GM23338 (cell line): ENCODE measurements around the gene SEPTIN3. TPM values are rescaled to one million over a fixed set of nuclear protein-coding genes. Genes with fewer than 3 reads are reported as not detected.

ENCODE experiments used
- ATAC-seq: fragments of 200-7000 bp; cut with Tn5 transposase; 3 replicates; pipeline ENCODE4 v1.9.1; 2020
- DNase-seq: peaks from one replicate; pipeline ENCODE4 v3.0.0-alpha.2; 2015; ENCODE audit warnings: low spot score
- H2AFZ ChIP-seq: fragments of 200-600 bp; sonication (generic); 2 replicates; pipeline ENCODE4 v1.8.0; 2016; ENCODE audit warnings: antibody characterized with exemption, mild to moderate bottlenecking, moderate library complexity
- H3F3A ChIP-seq: fragments of 200-600 bp; sonication (generic); replicated peaks from 2 replicates; pipeline ENCODE4 v1.8.0; 2017; ENCODE audit warnings: antibody characterized with exemption, mixed run types, low read depth
- H3K27ac ChIP-seq: fragments of 200-600 bp; sonication (generic); 2 replicates; pipeline ENCODE4 v1.6.1; 2016; ENCODE audit warnings: low read depth
- H3K27me3 ChIP-seq: fragments of 200-600 bp; sonication (generic); 2 replicates; pipeline ENCODE4 v1.8.0; 2016; ENCODE audit warnings: mild to moderate bottlenecking, mixed run types, moderate library complexity; ENCODE audit not compliant: insufficient read depth
- H3K36me3 ChIP-seq: fragments of 200-600 bp; sonication (generic); 2 replicates; pipeline ENCODE4 v1.8.0; 2016; ENCODE audit warnings: mild to moderate bottlenecking; ENCODE audit not compliant: insufficient read depth
- H3K4me1 ChIP-seq: fragments of 200-600 bp; sonication (generic); 2 replicates; pipeline ENCODE4 v1.8.0; 2016; ENCODE audit warnings: mild to moderate bottlenecking, moderate library complexity; ENCODE audit not compliant: insufficient read depth
- H3K4me2 ChIP-seq: fragments of 200-600 bp; sonication (generic); 2 replicates; pipeline ENCODE4 v1.7.1; 2017; ENCODE audit warnings: mixed run types
- H3K4me3 ChIP-seq: fragments of 200-600 bp; sonication (generic); 2 replicates; pipeline ENCODE4 v1.6.1; 2016; ENCODE audit warnings: mixed run types
- H3K79me2 ChIP-seq: fragments of 200-600 bp; sonication (generic); replicated peaks from 2 replicates; pipeline ENCODE4 v1.8.0; 2017; ENCODE audit warnings: mild to moderate bottlenecking; ENCODE audit not compliant: insufficient read depth
- H3K9me2 ChIP-seq: fragments of 200-600 bp; sonication (generic); 2 replicates; pipeline ENCODE4 v1.8.0; 2017; ENCODE audit not compliant: insufficient read depth
- H4K20me1 ChIP-seq: fragments of 200-600 bp; sonication (generic); replicated peaks from 2 replicates; pipeline ENCODE4 v1.8.0; 2017; ENCODE audit warnings: mild to moderate bottlenecking; ENCODE audit not compliant: insufficient read depth
- H3K27ac Mint-ChIP-seq: 2 replicates; pipeline ENCODE4 v1.8.0; 2020; ENCODE audit warnings: inconsistent platforms, mild to moderate bottlenecking, moderate library complexity, mixed read lengths
- H3K27me3 Mint-ChIP-seq: 3 replicates; pipeline ENCODE4 v1.8.0; 2022; ENCODE audit warnings: low read depth, mild to moderate bottlenecking, moderate library complexity, mixed read lengths, inconsistent platforms; ENCODE audit not compliant: insufficient read depth, poor library complexity
- H3K36me3 Mint-ChIP-seq: 3 replicates; pipeline ENCODE4 v1.8.0; 2021; ENCODE audit warnings: low read depth, mild to moderate bottlenecking, inconsistent platforms, moderate library complexity, mixed read lengths
- H3K4me1 Mint-ChIP-seq: 3 replicates; pipeline ENCODE4 v1.8.0; 2020; ENCODE audit warnings: mild to moderate bottlenecking, inconsistent platforms, mixed read lengths
- H3K4me3 Mint-ChIP-seq: 3 replicates; pipeline ENCODE4 v1.8.0; 2021; ENCODE audit warnings: moderate library complexity, mild to moderate bottlenecking, inconsistent platforms, mixed read lengths
- H3K9me3 Mint-ChIP-seq: 3 replicates; pipeline ENCODE4 v1.8.0; 2020; ENCODE audit warnings: moderate library complexity, mild to moderate bottlenecking, inconsistent platforms, mixed read lengths
- CREB1 ChIP-seq: fragments of 250-450 bp; sonication (Bioruptor Pico); IDR thresholded peaks from 2 replicates; pipeline ENCODE4 v1.5.0; 2020; ENCODE audit warnings: low read depth, mild to moderate bottlenecking, moderate library complexity
- EZH2 ChIP-seq: fragments of 200-600 bp; sonication (generic); IDR thresholded peaks from one replicate; pipeline ENCODE4 v1.8.0; 2017; ENCODE audit warnings: antibody characterized with exemption, mild to moderate bottlenecking, low read depth; ENCODE audit not compliant: unreplicated experiment
- EZH2phosphoT487 ChIP-seq: fragments of 200-600 bp; sonication (generic); IDR thresholded peaks from one replicate; pipeline ENCODE4 v1.8.1; 2018; ENCODE audit warnings: antibody characterized with exemption; ENCODE audit not compliant: unreplicated experiment
- JUNB ChIP-seq: IDR thresholded peaks from one replicate; pipeline ENCODE4 v1.6.1; 2016; ENCODE audit warnings: antibody characterized with exemption; ENCODE audit not compliant: unreplicated experiment
- NANOG ChIP-seq: IDR thresholded peaks from 2 replicates; pipeline ENCODE4 v1.6.1; 2016; ENCODE audit warnings: antibody characterized with exemption, borderline replicate concordance
- POLR2AphosphoS5 ChIP-seq: IDR thresholded peaks from 2 replicates; pipeline ENCODE4 v1.6.1; 2016; ENCODE audit warnings: antibody characterized with exemption, low read depth
- STAT1 ChIP-seq: IDR thresholded peaks from one replicate; pipeline ENCODE4 v1.6.1; 2016; ENCODE audit warnings: antibody characterized with exemption; ENCODE audit not compliant: unreplicated experiment
- ZNF114 ChIP-seq: fragments of 250-450 bp; sonication (Bioruptor Pico); IDR thresholded peaks from 2 replicates; pipeline ENCODE4 v1.5.0; 2020; ENCODE audit warnings: mild to moderate bottlenecking, moderate library complexity
- ZNF331 ChIP-seq: fragments of 250-450 bp; sonication (Bioruptor Pico); IDR thresholded peaks from 2 replicates; pipeline ENCODE4 v1.5.0; 2020; ENCODE audit warnings: low read depth, mild to moderate bottlenecking, moderate library complexity
- polyA plus RNA-seq: library from polyadenylated mRNA; unstranded; fragments of >200 nt; fragmentation: Nextera tagmentation; extraction: Ambion mirVana; gene quantifications from 2 replicates; pipeline ENCODE4 v1.2.1, GENCODE V29; 2016
- total RNA-seq: library from RNA; depleted of rRNA; stranded (reverse); fragments of >200 nt; shearing (Covaris generic); gene quantifications from 2 replicates; pipeline ENCODE4 v1.2.3, GENCODE V29; 2014
- TF ChIP-seq, protein P1 (sequence below): fragments of 250-450 bp; sonication (Bioruptor Pico); IDR thresholded peaks from 2 replicates; pipeline ENCODE4 v1.5.0; 2020; ENCODE audit warnings: mild to moderate bottlenecking, moderate library complexity
- TF ChIP-seq, protein P2 (sequence below): IDR thresholded peaks from 2 replicates; pipeline ENCODE4 v1.6.1; 2016; ENCODE audit warnings: antibody characterized with exemption
- TF ChIP-seq, protein P3 (sequence below), 2 experiments: fragments of 200-600 bp in 1 of 2; sonication (generic) in 1 of 2; conservative IDR thresholded peaks; 2 replicates each; pipeline versions ENCODE4 v1.5.1 to v1.6.1; 2016 to 2017; ENCODE audit warnings: antibody characterized with exemption in 2 of 2, low read depth in 2 of 2, mild to moderate bottlenecking in 2 of 2, moderate library complexity in 1 of 2
- TF ChIP-seq, protein P4 (sequence below): IDR thresholded peaks from one replicate; pipeline ENCODE4 v1.6.1; 2018; ENCODE audit warnings: antibody characterized with exemption; ENCODE audit not compliant: unreplicated experiment

The SEPTIN3 gene
- total and polyA plus RNA-seq, 2 experiments from 2014 or later, result 16.4 to 28.4 TPM

DNA sequence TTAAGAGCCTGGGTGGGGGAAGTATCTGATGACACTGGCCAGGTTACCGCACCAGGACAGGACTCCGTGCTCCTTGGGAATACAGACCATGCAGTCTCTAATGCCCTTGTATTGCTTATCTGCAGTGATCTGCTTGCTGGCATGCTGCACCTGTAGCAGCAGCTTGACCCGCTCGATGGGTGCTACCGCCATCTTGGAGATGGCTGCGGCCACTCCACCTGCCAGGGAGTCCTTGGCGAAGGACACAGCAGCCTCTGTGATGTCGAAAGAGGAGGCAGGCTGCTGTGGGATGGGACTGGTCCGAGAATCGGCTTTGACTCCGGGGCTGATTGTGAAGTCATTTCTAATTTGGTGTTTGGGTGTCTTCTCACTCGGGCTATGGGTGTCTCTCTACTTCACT is 32.5 kb downstream of the SEPTIN3 start:
- no peaks in the 10 kb centered on the region for H3K36me3 ChIP-seq
- no peak overlapping the region for H3K4me2 ChIP-seq
- Mint-ChIP-seq H3K4me3 (no peak overlapping the region), H3K27ac (no peak overlapping the region), H3K36me3 (no peaks in the 10 kb centered on the region; the same call in 2 of the 3 replicates), H3K27me3 (peaks cover 1% of the 10 kb centered on the region), H3K9me3 (no peaks in the 10 kb centered on the region), H3K4me1 (peaks cover 8% of the 10 kb centered on the region; the same call in 2 of the 3 replicates)
- no peaks in the 10 kb centered on the region for H3K4me1 ChIP-seq
- H3K27me3 ChIP-seq, result no peaks in the 10 kb centered on the region
- H3F3A ChIP-seq, result no peaks in the 10 kb centered on the region
- no peak for ATAC-seq
- no peaks in the 10 kb centered on the region for H3K79me2 ChIP-seq
- no peaks in the 10 kb centered on the region; the same call in 1 of the 2 replicates for H3K9me2 ChIP-seq
- TF ChIP-seq, protein P1, sequence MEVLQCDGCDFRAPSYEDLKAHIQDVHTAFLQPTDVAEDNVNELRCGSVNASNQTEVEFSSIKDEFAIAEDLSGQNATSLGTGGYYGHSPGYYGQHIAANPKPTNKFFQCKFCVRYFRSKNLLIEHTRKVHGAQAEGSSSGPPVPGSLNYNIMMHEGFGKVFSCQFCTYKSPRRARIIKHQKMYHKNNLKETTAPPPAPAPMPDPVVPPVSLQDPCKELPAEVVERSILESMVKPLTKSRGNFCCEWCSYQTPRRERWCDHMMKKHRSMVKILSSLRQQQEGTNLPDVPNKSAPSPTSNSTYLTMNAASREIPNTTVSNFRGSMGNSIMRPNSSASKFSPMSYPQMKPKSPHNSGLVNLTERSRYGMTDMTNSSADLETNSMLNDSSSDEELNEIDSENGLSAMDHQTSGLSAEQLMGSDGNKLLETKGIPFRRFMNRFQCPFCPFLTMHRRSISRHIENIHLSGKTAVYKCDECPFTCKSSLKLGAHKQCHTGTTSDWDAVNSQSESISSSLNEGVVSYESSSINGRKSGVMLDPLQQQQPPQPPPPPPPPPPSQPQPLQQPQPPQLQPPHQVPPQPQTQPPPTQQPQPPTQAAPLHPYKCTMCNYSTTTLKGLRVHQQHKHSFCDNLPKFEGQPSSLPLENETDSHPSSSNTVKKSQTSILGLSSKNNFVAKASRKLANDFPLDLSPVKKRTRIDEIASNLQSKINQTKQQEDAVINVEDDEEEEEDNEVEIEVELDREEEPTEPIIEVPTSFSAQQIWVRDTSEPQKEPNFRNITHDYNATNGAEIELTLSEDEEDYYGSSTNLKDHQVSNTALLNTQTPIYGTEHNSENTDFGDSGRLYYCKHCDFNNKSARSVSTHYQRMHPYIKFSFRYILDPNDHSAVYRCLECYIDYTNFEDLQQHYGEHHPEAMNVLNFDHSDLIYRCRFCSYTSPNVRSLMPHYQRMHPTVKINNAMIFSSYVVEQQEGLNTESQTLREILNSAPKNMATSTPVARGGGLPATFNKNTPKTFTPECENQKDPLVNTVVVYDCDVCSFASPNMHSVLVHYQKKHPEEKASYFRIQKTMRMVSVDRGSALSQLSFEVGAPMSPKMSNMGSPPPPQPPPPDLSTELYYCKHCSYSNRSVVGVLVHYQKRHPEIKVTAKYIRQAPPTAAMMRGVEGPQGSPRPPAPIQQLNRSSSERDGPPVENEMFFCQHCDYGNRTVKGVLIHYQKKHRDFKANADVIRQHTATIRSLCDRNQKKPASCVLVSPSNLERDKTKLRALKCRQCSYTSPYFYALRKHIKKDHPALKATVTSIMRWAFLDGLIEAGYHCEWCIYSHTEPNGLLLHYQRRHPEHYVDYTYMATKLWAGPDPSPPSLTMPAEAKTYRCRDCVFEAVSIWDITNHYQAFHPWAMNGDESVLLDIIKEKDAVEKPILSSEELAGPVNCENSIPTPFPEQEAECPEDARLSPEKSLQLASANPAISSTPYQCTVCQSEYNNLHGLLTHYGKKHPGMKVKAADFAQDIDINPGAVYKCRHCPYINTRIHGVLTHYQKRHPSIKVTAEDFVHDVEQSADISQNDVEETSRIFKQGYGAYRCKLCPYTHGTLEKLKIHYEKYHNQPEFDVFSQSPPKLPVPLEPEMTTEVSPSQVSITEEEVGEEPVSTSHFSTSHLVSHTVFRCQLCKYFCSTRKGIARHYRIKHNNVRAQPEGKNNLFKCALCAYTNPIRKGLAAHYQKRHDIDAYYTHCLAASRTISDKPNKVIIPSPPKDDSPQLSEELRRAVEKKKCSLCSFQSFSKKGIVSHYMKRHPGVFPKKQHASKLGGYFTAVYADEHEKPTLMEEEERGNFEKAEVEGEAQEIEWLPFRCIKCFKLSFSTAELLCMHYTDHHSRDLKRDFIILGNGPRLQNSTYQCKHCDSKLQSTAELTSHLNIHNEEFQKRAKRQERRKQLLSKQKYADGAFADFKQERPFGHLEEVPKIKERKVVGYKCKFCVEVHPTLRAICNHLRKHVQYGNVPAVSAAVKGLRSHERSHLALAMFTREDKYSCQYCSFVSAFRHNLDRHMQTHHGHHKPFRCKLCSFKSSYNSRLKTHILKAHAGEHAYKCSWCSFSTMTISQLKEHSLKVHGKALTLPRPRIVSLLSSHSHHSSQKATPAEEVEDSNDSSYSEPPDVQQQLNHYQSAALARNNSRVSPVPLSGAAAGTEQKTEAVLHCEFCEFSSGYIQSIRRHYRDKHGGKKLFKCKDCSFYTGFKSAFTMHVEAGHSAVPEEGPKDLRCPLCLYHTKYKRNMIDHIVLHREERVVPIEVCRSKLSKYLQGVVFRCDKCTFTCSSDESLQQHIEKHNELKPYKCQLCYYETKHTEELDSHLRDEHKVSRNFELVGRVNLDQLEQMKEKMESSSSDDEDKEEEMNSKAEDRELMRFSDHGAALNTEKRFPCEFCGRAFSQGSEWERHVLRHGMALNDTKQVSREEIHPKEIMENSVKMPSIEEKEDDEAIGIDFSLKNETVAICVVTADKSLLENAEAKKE (CRISPR knock-in tag), result no peak
- TF ChIP-seq, protein P2, sequence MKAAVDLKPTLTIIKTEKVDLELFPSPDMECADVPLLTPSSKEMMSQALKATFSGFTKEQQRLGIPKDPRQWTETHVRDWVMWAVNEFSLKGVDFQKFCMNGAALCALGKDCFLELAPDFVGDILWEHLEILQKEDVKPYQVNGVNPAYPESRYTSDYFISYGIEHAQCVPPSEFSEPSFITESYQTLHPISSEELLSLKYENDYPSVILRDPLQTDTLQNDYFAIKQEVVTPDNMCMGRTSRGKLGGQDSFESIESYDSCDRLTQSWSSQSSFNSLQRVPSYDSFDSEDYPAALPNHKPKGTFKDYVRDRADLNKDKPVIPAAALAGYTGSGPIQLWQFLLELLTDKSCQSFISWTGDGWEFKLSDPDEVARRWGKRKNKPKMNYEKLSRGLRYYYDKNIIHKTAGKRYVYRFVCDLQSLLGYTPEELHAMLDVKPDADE, result no peak
- TF ChIP-seq, protein P3, sequence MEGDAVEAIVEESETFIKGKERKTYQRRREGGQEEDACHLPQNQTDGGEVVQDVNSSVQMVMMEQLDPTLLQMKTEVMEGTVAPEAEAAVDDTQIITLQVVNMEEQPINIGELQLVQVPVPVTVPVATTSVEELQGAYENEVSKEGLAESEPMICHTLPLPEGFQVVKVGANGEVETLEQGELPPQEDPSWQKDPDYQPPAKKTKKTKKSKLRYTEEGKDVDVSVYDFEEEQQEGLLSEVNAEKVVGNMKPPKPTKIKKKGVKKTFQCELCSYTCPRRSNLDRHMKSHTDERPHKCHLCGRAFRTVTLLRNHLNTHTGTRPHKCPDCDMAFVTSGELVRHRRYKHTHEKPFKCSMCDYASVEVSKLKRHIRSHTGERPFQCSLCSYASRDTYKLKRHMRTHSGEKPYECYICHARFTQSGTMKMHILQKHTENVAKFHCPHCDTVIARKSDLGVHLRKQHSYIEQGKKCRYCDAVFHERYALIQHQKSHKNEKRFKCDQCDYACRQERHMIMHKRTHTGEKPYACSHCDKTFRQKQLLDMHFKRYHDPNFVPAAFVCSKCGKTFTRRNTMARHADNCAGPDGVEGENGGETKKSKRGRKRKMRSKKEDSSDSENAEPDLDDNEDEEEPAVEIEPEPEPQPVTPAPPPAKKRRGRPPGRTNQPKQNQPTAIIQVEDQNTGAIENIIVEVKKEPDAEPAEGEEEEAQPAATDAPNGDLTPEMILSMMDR (conservative IDR thresholded peaks at IDR 0.05; ENCODE audit: low read depth in 2 of 2), result no peak
- TF ChIP-seq, protein P4, sequence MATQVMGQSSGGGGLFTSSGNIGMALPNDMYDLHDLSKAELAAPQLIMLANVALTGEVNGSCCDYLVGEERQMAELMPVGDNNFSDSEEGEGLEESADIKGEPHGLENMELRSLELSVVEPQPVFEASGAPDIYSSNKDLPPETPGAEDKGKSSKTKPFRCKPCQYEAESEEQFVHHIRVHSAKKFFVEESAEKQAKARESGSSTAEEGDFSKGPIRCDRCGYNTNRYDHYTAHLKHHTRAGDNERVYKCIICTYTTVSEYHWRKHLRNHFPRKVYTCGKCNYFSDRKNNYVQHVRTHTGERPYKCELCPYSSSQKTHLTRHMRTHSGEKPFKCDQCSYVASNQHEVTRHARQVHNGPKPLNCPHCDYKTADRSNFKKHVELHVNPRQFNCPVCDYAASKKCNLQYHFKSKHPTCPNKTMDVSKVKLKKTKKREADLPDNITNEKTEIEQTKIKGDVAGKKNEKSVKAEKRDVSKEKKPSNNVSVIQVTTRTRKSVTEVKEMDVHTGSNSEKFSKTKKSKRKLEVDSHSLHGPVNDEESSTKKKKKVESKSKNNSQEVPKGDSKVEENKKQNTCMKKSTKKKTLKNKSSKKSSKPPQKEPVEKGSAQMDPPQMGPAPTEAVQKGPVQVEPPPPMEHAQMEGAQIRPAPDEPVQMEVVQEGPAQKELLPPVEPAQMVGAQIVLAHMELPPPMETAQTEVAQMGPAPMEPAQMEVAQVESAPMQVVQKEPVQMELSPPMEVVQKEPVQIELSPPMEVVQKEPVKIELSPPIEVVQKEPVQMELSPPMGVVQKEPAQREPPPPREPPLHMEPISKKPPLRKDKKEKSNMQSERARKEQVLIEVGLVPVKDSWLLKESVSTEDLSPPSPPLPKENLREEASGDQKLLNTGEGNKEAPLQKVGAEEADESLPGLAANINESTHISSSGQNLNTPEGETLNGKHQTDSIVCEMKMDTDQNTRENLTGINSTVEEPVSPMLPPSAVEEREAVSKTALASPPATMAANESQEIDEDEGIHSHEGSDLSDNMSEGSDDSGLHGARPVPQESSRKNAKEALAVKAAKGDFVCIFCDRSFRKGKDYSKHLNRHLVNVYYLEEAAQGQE, result no peak
- TF ChIP-seq ZNF114 (CRISPR knock-in tag) (no peak), JUNB (no peak), POLR2AphosphoS5 (no peak), STAT1 (no peak), ZNF331 (no peak), EZH2phosphoT487 (no peak), EZH2 (no peak), CREB1 (CRISPR knock-in tag) (no peak), NANOG (no peak)
- H2AFZ ChIP-seq, result no peak overlapping the region
- no peak for DNase-seq
- no peak overlapping the region for H3K27ac ChIP-seq
- H3K4me3 ChIP-seq, result no peak overlapping the region
- no peaks in the 10 kb centered on the region for H4K20me1 ChIP-seq
